HG02798 (cell line): ENCODE results near the gene SF3B2.
"Not testable (repeated sequence)": the region's sequence is repeated elsewhere in the genome, so short reads cannot be mapped to it uniquely, and the experiment has no call there.

ENCODE experiments used
- ATAC-seq: cut with Tn5 transposase; IDR thresholded peaks from one replicate; pipeline ENCODE4 v1.9.1; 2021; ENCODE audit warnings: mild to moderate bottlenecking; ENCODE audit not compliant: unreplicated experiment, poor library complexity

The SF3B2 gene

GRCh38 chr11:66104057-66104638 is 52.0 kb downstream of the SF3B2 start:
- ATAC-seq, result no peak

GRCh38 chr11:66106786-66107599 is 54.8 kb downstream of the SF3B2 start:
- ATAC-seq, result no peak

- no peak for ATAC-seq
Observed at GRCh38 chr11:66107600-66108510, 55.7 kb downstream of the SF3B2 start.

GRCh38 chr11:66109294-66109693 is 57.1 kb downstream of the SF3B2 start:
- ATAC-seq, result no peak

GRCh38 chr11:66111158-66111557 is 59.0 kb downstream of the SF3B2 start:
- ATAC-seq, result no peak

GRCh38 chr11:66112041-66112491 is 59.9 kb downstream of the SF3B2 start:
- no peak for ATAC-seq

GRCh38 chr11:66112601-66113499 is 60.7 kb downstream of the SF3B2 start:
- ATAC-seq, result no peak

GRCh38 chr11:66114957-66115356 is 62.8 kb downstream of the SF3B2 start:
- not testable (repeated sequence) for ATAC-seq

GRCh38 chr11:66115638-66116301 is 63.6 kb downstream of the SF3B2 start:
- ATAC-seq, result peak; percentile 73

GRCh38 chr11:66116576-66117361 is 64.6 kb downstream of the SF3B2 start:
- ATAC-seq, result no peak

GRCh38 chr11:66118847-66119246 is 66.7 kb downstream of the SF3B2 start:
- ATAC-seq, result no peak
